GM19035 (cell line): ENCODE data around the gene KCTD11.
A peak's percentile ranks its signal among the peaks of the same experiment; 100 is the strongest.

Source experiments
- ATAC-seq: cut with Tn5 transposase; IDR thresholded peaks from one replicate; pipeline ENCODE4 v1.9.1; 2021; ENCODE audit not compliant: unreplicated experiment

KCTD11 gene

DNA sequence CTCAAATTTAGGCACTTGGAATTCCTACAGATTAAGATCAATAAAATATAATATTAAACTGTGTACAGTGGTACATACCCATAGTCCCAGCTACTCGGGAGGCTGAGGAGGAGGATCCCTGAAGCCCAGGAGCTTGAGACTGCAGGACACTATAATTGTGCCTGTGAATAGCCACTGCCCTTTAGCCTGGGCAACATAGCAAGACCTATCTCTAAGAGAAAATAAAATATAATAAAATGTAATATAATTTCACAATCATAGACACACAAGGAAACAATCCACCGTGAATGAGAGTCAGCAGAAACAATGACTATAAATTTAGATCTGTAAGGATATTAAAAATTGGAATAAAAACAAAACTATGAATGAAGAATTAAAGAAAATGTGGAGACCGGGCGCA is 18.9 kb downstream of the KCTD11 start:
- ATAC-seq, result no peak

DNA sequence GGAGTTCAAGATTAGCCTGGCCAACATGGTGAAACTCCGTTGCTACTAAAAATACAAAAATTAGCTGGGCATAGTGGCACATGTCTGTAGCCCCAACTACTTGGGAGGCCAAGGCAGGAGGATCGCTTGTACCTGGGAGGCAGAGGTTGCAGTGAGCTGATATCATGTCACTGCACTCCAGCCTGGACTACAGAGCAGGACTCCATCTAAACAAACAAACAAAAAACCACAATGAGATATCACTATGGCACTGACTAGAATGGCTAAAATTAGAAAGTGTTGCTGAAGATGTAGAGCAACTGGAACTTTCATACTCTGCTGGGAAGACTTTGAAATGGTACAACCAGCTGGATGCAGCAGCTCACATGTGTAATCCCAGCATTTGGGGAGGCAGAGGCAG is 22.4 kb downstream of the KCTD11 start:
- ATAC-seq, result no peak

DNA sequence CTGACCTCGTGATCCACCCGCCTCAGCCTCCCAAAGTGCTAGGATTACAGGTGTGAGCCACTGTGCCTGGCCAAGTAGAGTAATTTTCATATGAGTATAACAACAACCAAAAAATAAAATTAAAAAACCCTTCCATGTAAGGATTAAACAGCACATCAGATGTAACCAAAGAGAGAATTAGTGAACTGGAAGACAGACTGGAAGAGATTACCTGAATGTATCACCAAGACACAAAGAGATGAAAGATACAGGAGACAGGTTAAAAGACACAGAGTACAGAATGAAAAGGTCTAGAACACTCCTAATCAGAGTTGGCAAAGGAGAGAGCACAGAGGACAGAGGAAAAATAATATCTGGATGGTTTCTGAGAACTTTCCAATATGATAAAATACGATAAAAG is 27.2 kb downstream of the KCTD11 start:
- no peak for ATAC-seq

DNA sequence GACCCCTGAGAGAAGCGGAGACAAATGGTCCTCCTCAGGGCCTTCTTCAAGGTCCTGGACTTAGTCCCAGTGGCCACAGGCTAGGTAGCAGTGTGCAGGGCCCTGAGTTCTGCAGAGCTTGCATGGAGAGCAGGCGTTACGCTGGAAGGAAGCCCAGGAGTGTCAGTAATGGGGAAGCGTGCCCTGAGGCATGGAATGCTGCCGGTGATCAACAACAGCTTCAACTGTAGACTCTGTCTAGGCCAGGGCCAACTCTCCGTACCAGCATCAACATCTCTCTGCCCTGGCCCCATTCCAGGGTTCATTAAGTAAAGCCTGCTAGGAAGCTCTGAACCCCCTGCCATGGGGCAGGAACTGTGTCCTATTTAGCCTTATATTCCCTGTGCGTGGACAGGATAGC is 28.4 kb downstream of the KCTD11 start:
- no peak for ATAC-seq

DNA sequence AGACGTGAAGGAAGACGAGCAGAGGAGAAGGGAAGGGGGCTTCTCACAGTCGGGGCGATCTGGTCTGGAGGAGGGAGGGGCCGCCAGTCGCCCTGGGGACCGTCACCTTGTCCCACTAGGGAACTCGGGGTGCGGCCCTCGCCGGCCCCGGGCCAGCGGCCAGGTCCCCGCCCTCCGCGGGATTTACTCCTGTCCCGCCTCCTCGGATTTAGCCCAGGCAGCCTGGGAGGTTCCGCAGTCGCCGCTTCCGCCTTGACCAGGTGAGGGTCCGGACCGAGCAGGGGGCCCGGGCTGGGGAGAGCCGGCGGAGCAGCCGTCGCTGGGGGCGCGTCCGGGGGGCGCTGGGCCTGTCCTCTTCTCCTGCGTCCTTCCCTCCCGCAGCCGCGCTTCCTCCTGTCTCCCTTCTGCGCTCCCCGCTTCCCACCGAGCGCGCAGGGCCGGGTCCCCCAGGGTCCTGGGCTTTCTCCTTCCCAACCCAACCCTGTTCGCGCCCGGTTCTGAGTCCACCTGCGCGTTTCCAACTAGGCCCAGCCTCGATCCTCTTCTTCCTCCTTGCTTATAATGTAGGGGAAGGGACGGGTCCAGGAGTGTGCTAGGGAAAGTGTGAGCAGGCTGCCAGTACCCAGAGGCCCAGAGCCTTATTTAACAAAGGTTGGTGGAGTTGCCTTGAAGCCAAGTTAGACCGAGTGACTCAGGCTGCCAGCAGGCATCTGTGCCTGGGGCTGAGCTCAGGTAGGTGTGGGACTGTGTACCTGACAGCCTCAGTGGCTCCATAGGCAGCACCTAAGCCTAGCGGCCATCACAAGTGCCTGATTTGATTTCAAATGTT is 29.1 kb downstream of the KCTD11 start, which contains the start of gene TNK1:
Gene TNK1 (plus strand): TSS at position 235 of the 829 bp plus-strand sequence. CDS start 1,838 bp downstream, outside the sequence.
- ATAC-seq, result no peak

DNA sequence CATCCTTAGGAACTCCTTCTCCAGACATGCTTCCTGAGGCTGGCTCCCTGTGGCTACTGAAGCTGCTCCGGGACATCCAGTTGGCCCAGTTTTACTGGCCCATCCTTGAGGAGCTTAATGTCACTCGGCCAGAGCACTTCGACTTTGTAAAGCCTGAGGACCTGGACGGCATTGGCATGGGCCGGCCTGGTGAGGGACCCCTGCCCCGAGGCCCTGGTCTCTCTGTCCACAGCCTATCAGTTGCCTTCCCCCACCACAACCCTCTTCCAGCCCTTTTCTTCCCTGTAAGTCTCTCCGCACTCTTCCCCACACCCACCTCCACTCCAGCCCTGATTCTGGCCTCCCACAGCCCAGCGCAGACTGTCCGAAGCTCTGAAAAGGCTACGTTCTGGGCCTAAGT is 30.9 kb downstream of the KCTD11 start:
- ATAC-seq, result no peak

DNA sequence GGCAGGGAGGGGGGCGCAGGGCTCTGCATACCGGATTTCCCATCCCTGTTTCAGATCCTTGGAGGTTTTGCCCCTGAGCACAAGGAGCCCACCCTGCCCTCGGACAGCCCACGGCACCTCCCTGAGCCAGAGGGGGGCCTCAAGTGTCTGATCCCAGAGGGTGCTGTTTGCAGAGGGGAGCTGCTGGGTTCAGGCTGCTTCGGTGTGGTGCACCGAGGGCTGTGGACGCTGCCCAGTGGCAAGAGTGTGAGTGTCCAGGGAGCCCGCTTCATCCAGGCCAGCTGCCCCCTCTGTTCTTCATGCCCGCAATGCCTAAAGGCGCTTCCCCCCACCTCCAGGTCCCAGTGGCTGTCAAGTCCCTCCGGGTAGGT is 31.4 kb downstream of the KCTD11 start:
- no peak for ATAC-seq

DNA sequence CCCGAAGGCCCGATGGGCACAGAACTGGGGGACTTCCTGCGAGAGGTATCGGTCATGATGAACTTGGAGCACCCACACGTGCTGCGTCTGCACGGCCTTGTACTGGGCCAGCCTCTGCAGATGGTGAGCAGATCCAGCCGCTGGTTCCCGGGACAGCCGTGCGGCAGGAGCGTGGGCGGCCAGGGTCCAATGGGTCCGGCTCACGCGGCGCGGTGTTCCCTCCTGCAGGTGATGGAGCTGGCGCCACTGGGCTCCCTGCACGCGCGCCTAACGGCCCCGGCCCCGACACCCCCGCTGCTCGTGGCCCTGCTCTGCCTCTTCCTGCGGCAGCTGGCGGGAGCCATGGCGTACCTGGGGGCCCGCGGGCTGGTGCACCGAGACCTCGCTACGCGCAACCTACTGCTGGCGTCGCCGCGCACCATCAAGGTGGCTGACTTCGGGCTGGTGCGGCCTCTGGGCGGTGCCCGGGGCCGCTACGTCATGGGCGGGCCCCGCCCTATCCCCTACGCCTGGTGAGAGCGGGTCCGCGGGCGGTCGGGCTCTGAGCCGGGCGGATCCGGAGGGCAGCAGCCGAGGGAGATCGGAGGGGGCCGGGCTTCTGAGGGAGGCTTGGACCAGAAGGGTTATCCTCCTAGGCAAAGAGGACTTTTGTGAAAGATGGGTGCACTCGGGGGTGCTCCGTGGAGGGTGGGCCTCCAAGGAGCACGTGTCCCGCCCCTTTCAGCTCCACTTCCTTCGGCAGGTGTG is 32.0 kb downstream of the KCTD11 start:
- peak; percentile 68 for ATAC-seq

DNA sequence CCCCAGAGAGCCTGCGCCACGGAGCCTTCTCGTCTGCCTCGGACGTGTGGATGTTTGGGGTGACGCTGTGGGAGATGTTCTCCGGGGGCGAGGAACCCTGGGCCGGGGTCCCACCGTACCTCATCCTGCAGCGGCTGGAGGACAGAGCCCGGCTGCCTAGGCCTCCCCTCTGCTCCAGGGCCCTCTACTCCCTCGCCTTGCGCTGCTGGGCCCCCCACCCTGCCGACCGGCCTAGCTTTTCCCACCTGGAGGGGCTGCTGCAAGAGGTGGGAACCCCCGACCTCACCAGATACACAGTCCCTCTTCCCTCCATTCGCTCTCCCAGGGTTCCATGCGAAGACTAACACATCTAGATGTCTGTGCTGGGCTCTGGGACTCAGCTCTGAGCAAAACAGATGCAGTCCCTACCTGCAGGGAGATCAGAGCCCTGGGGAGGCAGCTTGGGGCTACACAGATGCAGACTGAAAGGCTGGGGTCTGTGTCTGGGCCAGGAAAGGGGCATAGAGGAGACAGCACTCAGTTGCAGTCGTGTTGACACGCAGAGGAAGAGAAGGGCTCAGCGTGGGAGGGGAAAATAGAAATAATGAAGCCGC is 32.6 kb downstream of the KCTD11 start:
- no peak for ATAC-seq

DNA sequence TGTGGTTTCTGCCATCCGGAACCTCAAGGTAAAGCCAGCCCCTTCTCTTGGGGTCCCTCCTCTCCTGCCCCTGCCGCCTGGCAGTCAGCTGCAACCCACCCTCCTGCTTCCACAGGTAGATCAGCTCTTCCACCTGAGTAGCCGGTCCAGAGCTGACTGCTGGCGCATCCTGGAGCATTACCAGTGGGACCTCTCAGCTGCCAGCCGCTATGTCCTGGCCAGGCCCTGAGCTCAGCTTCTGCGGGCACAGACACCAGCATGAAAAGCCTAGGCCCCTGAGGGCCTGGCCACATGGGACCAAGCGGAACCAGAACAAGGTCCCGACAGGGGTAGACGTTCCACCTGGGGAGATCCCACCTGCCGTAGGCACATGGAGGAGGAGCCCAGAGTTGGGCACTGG is 36.9 kb downstream of the KCTD11 start:
- no peak for ATAC-seq

DNA sequence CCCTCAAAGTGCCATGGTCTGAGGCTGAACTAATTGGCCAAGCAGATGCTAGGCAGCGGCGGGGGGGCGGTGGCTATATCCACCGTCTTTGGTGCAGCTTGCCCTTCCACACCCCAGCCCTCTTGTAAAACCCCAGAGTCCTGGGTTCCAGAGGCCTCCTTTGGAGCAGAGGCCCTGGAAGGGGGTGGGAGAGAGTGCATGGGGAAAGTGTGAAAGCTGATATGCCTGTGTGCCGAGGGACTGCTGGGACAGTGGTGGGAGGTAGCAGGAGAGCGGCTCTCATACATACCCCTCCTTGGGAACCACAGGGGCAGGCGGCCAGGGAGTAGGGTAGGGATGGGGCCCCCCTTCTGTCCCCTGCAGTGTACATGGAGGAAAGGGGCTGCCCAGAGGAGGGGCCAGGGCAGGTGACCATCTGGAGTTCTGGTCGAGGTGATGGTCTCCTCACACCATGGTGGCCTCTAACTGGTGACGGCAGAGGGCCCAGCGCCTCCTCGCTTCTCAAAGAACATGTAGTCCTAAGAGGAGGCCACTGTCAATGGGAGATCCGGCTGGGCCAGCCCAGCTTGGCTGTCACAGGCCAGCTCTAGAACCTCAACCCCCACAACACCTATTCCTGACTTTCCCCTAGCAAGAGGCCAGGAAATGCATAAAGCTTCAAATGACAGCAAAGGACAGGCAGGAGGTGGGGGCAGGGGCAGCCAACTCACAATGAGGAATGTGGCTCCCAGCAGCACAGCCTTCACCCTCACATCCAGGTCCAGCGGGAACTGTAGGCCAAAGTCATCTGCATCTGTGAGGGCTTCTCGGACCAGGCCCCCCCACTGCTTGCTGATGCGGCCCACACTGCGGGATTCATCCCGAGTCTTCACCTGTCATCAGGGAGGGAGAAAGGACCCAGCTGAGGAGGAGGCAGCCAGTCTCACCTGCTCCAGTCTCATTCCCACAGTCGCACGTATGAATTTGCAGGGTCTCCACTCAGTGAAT is 38.3 kb downstream of the KCTD11 start:
- ATAC-seq, result no peak

DNA sequence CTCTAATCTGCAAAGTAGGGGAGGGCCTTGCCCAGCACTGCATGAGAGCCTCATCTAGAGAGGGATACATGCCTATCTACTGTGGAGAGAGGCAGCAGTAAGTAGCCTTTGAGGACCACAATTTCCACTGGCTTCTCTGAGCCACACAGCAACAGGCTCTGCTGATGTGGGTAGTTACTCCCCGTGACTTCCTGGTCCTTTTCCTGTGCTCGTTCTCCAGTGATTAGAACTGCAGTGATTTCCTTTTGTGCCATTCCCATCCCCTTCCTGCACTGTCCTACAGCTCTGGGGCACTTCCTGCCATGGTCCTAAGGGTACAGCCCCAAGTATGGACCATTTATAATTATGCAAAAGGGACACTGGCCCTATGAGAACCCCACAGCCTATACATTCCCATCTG is 39.3 kb downstream of the KCTD11 start:
- no peak for ATAC-seq

DNA sequence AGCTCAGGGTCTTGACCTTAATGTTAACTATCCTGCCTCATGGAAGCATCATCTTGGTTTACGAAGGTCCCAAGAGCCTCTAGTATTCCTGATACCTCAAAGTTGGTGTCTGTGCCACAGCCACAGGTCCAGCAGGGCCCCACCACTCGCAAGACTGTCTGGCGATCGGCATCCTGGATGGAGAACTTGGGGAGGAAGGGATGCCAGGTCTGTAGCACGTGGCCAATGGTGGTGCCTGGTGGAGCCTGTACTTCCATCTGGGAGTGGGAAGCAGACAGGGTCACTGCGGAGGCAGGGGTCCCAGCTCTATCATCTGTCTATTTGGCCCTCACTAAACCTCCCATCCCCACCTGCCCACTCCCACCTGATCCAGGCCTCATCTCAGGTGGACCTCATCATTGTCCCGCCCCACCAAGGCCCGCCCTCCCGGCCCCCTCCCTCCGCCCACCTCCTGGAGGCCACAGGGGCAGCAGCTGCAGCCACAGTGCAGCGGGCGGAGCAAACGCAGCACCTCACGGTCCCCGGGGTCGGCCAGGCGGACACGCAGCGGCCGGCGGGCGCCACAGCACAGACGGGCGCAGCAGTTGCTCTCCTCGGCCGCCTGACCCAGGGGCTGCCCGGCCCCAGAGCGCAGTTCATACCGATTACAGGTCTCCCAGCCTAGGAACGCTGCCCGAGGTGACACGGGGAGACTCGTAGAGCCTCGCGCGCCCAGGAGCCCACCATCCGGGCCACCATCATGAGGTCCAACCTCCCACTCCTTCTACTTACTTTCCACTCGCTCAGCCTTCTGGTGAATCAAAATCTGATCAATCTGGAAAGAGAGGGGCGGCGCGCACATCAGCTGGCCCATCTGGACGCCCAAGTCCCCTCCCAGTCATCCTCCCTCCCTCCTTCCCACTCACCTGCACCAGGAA is 41.0 kb downstream of the KCTD11 start:
- no peak for ATAC-seq

DNA sequence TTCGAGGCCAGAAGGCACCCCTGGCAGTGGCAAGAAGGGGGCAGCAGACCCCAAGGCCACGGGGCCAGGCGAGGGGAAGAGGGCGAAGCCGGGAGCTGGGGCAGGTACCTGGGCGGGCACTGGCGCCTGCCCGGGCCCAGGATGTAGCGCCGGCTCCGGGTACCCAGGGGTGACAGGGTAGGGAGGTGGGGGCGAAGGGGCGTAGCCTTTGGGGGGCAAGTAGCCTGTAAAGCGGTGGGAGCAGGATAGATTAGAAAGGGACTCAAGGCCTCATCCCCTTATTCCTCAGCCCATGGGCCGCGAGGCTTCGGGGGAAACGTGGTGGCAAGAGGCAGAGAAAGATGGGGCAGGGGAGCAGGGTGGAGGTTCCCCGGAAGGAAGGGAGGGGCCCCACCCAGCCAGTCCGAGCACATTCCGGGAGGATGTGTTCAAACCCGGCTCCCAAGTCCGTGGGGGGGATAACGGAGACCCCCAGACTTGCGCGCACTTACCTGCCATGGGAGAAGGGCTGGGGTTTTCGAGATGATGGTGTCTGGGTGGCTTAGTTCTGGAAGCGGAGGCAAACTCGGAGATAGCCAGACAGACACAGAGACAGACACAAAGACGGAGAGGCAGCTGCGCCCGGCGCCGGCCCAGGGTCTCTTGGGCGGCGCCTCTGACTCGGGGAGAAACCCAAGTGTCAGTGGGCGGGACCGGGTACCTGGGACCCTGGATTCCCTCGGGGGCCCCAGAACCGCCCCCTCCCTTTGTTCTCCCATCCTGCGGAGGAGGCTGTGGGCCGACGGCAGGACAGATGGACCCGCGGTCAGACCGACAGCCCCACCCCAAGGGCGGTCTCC is 41.9 kb downstream of the KCTD11 start:
- ATAC-seq, result peak; percentile 44

DNA sequence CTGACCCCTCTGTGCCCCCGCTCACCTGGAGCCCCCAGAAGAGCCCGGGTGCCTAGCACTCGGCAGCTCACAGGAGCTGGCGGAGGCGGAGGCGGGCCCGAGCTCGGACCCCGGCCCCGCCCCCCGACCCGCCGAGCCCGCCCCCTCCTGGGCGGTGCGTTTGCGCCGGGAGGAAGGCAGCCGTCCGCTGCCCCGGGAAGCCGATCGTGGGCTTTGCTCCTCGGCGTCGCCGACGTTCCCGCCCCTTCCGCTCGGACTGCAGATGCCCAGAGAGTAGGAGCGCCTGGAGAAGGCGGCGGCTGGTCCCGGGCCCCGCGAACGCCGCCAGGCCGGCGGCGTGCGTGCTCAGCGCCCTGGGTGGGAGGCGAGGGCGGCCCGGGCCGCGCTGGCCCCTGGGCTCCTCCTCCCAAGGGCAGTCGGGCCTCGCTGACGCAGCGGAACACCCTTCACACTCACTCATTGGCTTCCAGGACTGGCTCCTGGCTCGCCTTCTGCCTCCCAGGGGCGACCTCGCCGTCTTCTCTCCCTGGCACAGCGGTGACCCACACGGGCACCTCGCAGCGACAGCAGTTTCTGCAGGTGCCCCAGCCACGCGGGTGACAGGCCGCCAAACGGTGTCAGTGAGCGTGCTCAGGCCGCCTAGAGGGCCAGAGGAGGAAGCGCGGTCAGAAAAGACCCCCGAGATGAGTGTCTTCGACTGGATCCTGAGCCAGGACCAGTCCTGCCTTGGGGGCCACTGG is 42.7 kb downstream of the KCTD11 start, which contains the start of gene PLSCR3:
Gene PLSCR3 (minus strand): TSS at position 74 of the 740 bp plus-strand sequence. CDS start 415 bp downstream, outside the sequence.
- ATAC-seq, result peak; percentile 81

DNA sequence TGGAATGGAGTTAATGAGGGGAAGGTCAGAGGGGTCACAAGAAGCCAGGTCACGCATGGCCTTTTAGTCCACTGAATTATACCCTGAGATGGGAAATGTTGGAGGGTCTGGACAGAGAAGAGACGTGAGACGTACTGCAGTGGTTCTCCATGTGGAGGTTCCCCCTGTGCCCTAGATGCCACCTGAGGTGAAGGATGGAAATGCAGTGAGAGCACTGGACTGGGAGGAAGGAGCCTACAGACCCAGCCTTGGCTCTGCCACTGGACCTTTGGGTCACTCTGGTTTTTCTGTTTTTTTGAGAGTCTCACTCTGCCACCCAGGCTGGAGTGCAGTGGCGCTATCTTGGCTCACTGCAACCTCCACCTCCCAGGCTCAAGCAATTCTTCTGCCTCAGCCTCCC is 44.2 kb downstream of the KCTD11 start:
- no peak for ATAC-seq

DNA sequence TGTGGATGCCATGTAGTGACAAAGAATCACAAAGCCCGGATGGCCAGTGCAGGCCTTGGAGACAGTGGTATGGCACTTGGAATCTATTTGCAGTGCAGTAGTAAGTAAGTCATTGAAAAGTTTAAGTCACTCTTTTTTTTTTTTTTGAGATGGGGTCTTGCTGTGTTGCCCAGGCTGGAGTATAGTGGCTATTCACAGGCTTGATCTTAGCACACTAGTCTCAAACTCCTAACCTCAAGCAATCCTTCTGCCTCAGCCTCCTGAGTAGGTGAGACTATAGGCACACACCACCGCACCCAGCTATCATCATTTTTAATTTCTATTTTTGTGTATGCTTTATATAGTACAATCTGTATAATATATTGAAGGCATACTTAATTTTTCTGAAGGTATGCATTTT is 46.6 kb downstream of the KCTD11 start:
- no peak for ATAC-seq
